Measurements from ENCODE around the gene URB2. TPM values are rescaled to one million over a fixed set of nuclear protein-coding genes. Genes with fewer than 3 reads are reported as not detected.

URB2 gene
- total and polyA plus RNA-seq, 10 of the 15 experiments (the other 5 are each of a cell fraction or from before 2014, with no cell fraction given), result 2.7 to 24.0 (median 16.9) TPM

DNA sequence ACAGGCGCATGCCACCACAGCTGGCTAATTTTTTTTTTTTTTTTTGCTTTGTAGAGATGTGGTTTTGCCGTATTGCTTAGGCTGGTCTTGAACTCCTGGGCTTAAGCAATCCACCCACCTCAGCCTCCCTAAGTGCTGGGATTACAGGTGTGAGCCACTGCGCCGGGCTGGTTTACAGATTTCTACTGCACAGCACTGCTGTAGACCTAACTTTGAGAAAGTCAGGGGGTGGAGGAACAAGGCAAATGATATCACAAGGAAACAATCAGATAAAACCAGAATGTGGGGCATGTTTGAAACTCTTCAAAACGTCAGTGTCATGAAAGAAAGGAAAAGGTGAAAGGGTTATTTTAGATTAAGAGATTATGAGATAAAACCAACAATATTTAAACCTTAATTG lies 45.3 kb downstream of the URB2 start:
- no peaks in the 10 kb centered on the region for H3K27me3 ChIP-seq (replicated peaks in 1 of 2; ENCODE audit: control insufficient read depth in 2 of 2, insufficient read depth in 2 of 2, low read length in 1 of 2)
- H3K4me2 ChIP-seq (ENCODE audit: control insufficient read depth, insufficient read depth), result no peak overlapping the region
- no peaks in the 10 kb centered on the region for H4K20me1 ChIP-seq (ENCODE audit: control insufficient read depth, insufficient read depth)
- no peak for DNase-seq (ENCODE audit: low read depth, low spot score)
- no peak for ATAC-seq
- H2AFZ ChIP-seq (ENCODE audit: control insufficient read depth, low read depth, low read length), result no peak overlapping the region
- no peak overlapping the region for H3K4me3 ChIP-seq
- TF ChIP-seq ETV6 (conservative IDR thresholded peaks at IDR 0.05 in 1 of 2, IDR thresholded peaks at IDR 0.05 in 1 of 2; ENCODE audit: borderline replicate concordance in 1 of 2, low read depth in 1 of 2), result no peak
- TF ChIP-seq RAD21 (IDR thresholded peaks at IDR 0.05; ENCODE audit: insufficient read depth, low read depth, low read length), result no peak
- TF ChIP-seq JUNB (IDR thresholded peaks at IDR 0.05), result no peak
- TF ChIP-seq TCF3 (IDR thresholded peaks at IDR 0.05; ENCODE audit: borderline replicate concordance, insufficient read depth, low read depth, low read length), result no peak
- no peak for TF ChIP-seq ZSCAN29 (IDR thresholded peaks at IDR 0.05)
- TF ChIP-seq, protein P1, sequence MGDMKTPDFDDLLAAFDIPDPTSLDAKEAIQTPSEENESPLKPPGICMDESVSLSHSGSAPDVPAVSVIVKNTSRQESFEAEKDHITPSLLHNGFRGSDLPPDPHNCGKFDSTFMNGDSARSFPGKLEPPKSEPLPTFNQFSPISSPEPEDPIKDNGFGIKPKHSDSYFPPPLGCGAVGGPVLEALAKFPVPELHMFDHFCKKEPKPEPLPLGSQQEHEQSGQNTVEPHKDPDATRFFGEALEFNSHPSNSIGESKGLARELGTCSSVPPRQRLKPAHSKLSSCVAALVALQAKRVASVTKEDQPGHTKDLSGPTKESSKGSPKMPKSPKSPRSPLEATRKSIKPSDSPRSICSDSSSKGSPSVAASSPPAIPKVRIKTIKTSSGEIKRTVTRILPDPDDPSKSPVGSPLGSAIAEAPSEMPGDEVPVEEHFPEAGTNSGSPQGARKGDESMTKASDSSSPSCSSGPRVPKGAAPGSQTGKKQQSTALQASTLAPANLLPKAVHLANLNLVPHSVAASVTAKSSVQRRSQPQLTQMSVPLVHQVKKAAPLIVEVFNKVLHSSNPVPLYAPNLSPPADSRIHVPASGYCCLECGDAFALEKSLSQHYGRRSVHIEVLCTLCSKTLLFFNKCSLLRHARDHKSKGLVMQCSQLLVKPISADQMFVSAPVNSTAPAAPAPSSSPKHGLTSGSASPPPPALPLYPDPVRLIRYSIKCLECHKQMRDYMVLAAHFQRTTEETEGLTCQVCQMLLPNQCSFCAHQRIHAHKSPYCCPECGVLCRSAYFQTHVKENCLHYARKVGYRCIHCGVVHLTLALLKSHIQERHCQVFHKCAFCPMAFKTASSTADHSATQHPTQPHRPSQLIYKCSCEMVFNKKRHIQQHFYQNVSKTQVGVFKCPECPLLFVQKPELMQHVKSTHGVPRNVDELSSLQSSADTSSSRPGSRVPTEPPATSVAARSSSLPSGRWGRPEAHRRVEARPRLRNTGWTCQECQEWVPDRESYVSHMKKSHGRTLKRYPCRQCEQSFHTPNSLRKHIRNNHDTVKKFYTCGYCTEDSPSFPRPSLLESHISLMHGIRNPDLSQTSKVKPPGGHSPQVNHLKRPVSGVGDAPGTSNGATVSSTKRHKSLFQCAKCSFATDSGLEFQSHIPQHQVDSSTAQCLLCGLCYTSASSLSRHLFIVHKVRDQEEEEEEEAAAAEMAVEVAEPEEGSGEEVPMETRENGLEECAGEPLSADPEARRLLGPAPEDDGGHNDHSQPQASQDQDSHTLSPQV (IDR thresholded peaks at IDR 0.05), result no peak
- CTCF ChIA-PET, result interaction anchor here (0.7 to 1.3 kb wide), 5 partner anchors 10 to 803 kb away, joined by 4 to 8 read pairs (median 4); no protein-coding TSS in a partner anchor
- 85% methylated on average over 5 of the region's 5 CpGs for WGBS (ENCODE audit: insufficient coverage, insufficient replicate concordance, low lambda C conversion rate, missing lambda C conversion rate)
- intact Hi-C loops (cut with micrococcal nuclease; ENCODE audit: unreplicated experiment) (no loop called here), in situ Hi-C loops (cut with MboI) (no loop called here)
- no peak overlapping the region for H3K27ac ChIP-seq (ENCODE audit: control insufficient read depth, insufficient read depth)
- no peaks in the 10 kb centered on the region for H3K36me3 ChIP-seq (ENCODE audit: control insufficient read depth in 2 of 2, insufficient read depth in 2 of 2, low read length in 1 of 2)
- no peak overlapping the region for H3K9ac ChIP-seq (ENCODE audit: control insufficient read depth, insufficient read depth, low read length)
- FAIRE-seq, result no peak
- H3K4me1 ChIP-seq (ENCODE audit: control insufficient read depth, insufficient read depth, low read length), result no peaks in the 10 kb centered on the region
- BruUV-seq (replicated peaks), result no TSS peak
- POLR2A ChIA-PET, result no interaction called here
- SMC1A ChIA-PET (ENCODE audit: uncharacterized antibody, unreplicated experiment), result interaction anchor here (0.6 to 1.9 kb wide), 4 partner anchors 10 to 126 kb away, joined by 3 to 5 read pairs (median 4); no protein-coding TSS in a partner anchor
- H3K79me2 ChIP-seq (ENCODE audit: control insufficient read depth, insufficient read depth, low read length), result no peaks in the 10 kb centered on the region
- RAD21 ChIA-PET (ENCODE audit: unreplicated experiment), result no interaction called here
- no peaks in the 10 kb centered on the region for H3K9me3 ChIP-seq (replicated peaks; ENCODE audit: control insufficient read depth, insufficient read depth, low read length)

Measured in GM12878 (cell line).